Skeletal muscle cell (primary cell): ENCODE measurements around the gene CCN2.
"Not testable (repeated sequence)": the region's sequence is repeated elsewhere in the genome, so short reads cannot be mapped to it uniquely, and the experiment has no call there.

ENCODE experiments used
- DNase-seq: peaks from one replicate; pipeline ENCODE4 v3.0.0-alpha.2; 2010; ENCODE audit warnings: low read depth
- H3K4me3 ChIP-seq: 2 replicates; pipeline ENCODE4 v1.5.1; 2011; ENCODE audit warnings: low read depth, mild to moderate bottlenecking, control low read depth, low read length, moderate library complexity

The CCN2 gene

DNA sequence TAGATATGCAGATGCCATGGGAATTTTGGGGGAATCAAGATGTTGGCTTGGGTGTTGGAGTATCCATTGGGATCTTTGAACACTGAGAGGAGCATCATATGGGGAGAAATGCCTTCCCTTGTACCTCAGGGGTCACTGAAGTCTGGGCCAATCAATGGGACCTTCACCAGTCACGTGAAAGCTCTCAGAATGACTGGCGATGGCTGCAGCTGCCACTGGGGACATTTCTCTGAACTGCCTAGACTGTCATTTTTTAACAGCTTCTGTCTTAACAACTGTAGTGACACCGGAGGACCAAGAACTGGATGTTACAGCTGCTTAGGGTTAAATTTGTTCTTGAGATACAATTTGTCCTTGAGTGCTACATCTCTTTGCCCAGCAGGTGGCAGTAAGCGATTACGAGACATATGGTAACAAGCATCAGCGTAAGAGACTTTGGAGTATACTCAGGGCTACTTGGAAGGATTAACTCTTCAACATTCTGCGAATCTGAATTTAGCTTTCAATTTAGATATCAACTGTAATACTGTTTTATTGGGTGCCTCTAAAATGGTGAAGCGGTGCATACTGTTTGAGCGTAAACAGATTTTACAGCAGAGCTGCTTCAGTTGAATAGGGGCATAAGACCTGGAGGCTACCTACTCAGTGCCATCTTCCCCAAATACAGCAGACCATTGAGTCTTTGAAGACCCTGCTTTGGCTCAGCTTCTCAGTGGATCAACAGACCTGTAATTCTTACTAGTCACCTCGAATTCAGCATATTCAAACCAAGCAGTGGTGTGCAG, 36.0 kb downstream of the CCN2 start:
- DNase-seq: peak; percentile 46

GRCh38 chr6:131914234-131914633, 36.9 kb downstream of the CCN2 start:
- DNase-seq: no peak
- no peak overlapping the region for H3K4me3 ChIP-seq

More for the DNA sequence above, 36.0 kb downstream of the CCN2 start:
- H3K4me3 ChIP-seq: no peak overlapping the region

GRCh38 chr6:131911951-131912350, 39.2 kb downstream of the CCN2 start:
- DNase-seq: no peak
- H3K4me3 ChIP-seq: no peak overlapping the region

DNA sequence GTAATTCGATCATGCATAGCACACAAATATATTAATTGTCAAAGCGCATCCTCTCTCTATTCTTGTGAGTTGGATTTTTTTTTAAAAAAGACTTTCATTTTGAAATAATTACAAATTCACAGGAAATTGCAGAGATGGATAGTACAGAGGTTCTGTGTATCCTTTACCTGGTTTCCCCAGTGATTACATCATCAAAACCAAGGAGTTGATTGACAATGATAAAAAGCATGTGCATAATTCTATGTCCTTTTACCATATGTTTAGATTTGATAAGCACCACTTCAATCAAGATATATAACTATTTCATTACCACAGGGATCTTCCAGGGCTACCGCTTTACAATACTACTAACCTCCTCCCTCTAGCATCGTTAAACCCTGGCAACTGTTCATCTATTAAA, 40.2 kb downstream of the CCN2 start:
- DNase-seq: no peak
- no peak overlapping the region for H3K4me3 ChIP-seq

- no peak for DNase-seq
- no peak overlapping the region for H3K4me3 ChIP-seq
Measured at GRCh38 chr6:131910219-131910589, 41.0 kb downstream of the CCN2 start.

DNA sequence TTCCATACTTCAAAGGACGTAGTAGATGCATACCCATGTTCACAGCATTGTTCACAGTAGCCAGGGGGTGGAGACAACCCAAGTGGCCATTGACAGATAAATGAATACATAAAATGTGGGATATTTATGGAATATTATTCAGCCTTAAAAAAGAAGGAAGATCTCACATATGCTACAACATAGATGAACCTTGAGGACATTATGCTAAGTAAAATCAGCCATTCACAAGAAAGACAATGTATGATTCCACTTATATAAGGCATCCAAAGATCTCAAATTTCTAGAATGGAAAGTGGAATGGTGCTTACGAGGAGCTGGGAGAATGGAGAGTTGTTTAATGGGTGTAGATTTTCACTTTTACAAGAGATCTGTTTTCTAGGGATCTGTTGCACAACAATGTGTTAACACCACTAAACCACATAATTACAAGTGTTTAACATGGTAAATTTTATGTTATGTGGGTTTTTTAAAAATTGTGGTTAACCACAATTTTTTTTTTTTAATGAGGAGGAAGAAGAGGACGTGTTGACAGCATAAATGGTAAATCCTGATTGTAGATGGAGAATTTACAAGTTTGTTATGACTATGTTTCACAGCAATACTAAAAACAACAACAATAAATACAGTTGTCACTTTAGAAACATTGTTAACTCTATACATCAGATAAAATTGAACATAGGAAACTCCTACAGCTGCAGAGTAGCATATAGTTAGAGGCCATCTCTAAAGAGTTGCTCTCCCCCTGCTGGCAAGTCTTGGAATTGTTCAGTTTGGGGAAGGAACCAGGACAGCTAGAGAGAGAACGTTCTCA, 41.6 kb downstream of the CCN2 start:
- no peak overlapping the region for H3K4me3 ChIP-seq
- DNase-seq: no peak

- DNase-seq, H3K4me3 ChIP-seq: not testable (repeated sequence)
Measured at GRCh38 chr6:131908787-131909186, 42.4 kb downstream of the CCN2 start.

GRCh38 chr6:131903734-131904133, 47.4 kb downstream of the CCN2 start:
- H3K4me3 ChIP-seq, DNase-seq: not testable (repeated sequence)

- H3K4me3 ChIP-seq: not testable (repeated sequence)
Measured at GRCh38 chr6:131901326-131901873, 49.8 kb downstream of the CCN2 start.

GRCh38 chr6:131900231-131900630, 50.9 kb downstream of the CCN2 start:
- no peak for DNase-seq
- no peak overlapping the region for H3K4me3 ChIP-seq

More at GRCh38 chr6:131901326-131901873, 49.8 kb downstream of the CCN2 start:
- not testable (repeated sequence) for DNase-seq

DNA sequence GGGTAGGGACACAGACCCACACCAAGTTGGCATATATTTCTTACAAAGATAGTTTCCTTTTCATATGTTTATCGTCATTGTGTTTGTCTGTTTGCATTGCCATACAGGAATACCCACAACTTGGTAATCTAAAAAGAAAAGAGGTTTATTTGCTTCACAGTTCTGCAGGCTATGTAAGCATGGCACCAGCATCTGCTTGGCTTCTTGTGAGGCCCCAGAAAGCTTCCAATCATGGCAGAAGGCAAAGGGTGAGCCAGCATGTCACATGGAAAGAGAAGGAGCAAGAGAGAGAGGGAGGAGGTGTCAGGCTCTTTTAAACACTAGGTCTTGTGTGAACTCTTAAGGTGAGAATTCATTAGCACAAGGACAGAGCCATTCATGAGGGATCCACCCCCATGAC, 52.5 kb downstream of the CCN2 start:
- H3K4me3 ChIP-seq: no peak overlapping the region
- DNase-seq: no peak
